ENCODE data around the gene DHDH. TPM values are rescaled to one million over a fixed set of nuclear protein-coding genes. Genes with fewer than 3 reads are reported as not detected.

DHDH gene
- total RNA-seq, 4 donors from 2014 or later = 0.57 TPM; not detected in 3

GRCh38 chr19:48928164-48929025 lies 5.1 kb upstream of the DHDH start:
- Histone ChIP-seq H3K4me3 (no peak overlapping the region), H3K9me3 (no peaks in the 10 kb centered on the region), H3K27ac (replicated peaks in 1 of 4) (no peak overlapping the region), H3K4me1 (peaks cover 7 to 19% (median 17%) of the 10 kb centered on the region in 4 donors), H3K36me3 (peaks cover 0 to 5% (median 0%) of the 10 kb centered on the region in 4 donors), H3K27me3 (peaks cover 0 to 6% (median 0%) of the 10 kb centered on the region in 4 donors)
- no peak for TF ChIP-seq EP300 (IDR thresholded peaks at IDR 0.05)
- TF ChIP-seq POLR2AphosphoS5 (IDR thresholded peaks at IDR 0.05) = no peak
- TF ChIP-seq CTCF (IDR thresholded peaks at IDR 0.05) = no peak
- no peak for TF ChIP-seq POLR2A (IDR thresholded peaks at IDR 0.05; ENCODE audit: low read depth)
- intact Hi-C loops (cut with DNase I) = no loop called here
- 80% methylated on average over 15 of the region's 15 CpGs for WGBS
- no peak for DNase-seq (ENCODE audit: extremely low spot score)

GRCh38 chr19:48934837-48935236 lies 1.3 kb downstream of the DHDH start:
- Histone ChIP-seq H3K4me3 (no peak overlapping the region), H3K36me3 (no peaks in the 10 kb centered on the region), H3K27ac (replicated peaks in 1 of 4) (no peak overlapping the region), H3K27me3 (peaks cover 0 to 6% (median 0%) of the 10 kb centered on the region in 4 donors), H3K4me1 (peaks cover 0 to 16% (median 14%) of the 10 kb centered on the region in 4 donors), H3K9me3 (no peaks in the 10 kb centered on the region)
- WGBS = 83% methylated on average over 19 of the region's 19 CpGs
- intact Hi-C loops (cut with DNase I) = no loop called here
- no peak for TF ChIP-seq POLR2AphosphoS5 (IDR thresholded peaks at IDR 0.05)
- no peak for TF ChIP-seq EP300 (IDR thresholded peaks at IDR 0.05)
- no peak for TF ChIP-seq CTCF (IDR thresholded peaks at IDR 0.05)
- no peak for TF ChIP-seq POLR2A (IDR thresholded peaks at IDR 0.05; ENCODE audit: low read depth)
- no peak for DNase-seq (ENCODE audit: extremely low spot score)

- no peak for TF ChIP-seq POLR2AphosphoS5 (IDR thresholded peaks at IDR 0.05)
- no peak for TF ChIP-seq CTCF (IDR thresholded peaks at IDR 0.05)
- no peak for TF ChIP-seq POLR2A (IDR thresholded peaks at IDR 0.05; ENCODE audit: low read depth)
- no peak for TF ChIP-seq EP300 (IDR thresholded peaks at IDR 0.05)
- Histone ChIP-seq H3K4me3 (no peak overlapping the region), H3K36me3 (no peaks in the 10 kb centered on the region), H3K9me3 (peaks cover 0 to 4% (median 3%) of the 10 kb centered on the region in 4 donors), H3K27ac (replicated peaks in 1 of 4) (no peak overlapping the region), H3K4me1 (peaks cover 0 to 16% (median 14%) of the 10 kb centered on the region in 4 donors), H3K27me3 (peaks cover 0 to 6% (median 0%) of the 10 kb centered on the region in 4 donors)
- intact Hi-C loops (cut with DNase I) = no loop called here
- WGBS = 95% methylated on average over 19 of the region's 25 CpGs
- no peak for DNase-seq (ENCODE audit: extremely low spot score)
Observed at GRCh38 chr19:48935864-48936263, 2.4 kb downstream of the DHDH start.

- no peaks in the 10 kb centered on the region for H3K36me3 ChIP-seq
- WGBS = 87% methylated on average over 7 of the region's 7 CpGs
- peaks cover 0 to 11% (median 9%) of the 10 kb centered on the region in 4 donors for H3K4me1 ChIP-seq
- no peak for TF ChIP-seq CTCF (IDR thresholded peaks at IDR 0.05)
- TF ChIP-seq EP300 (IDR thresholded peaks at IDR 0.05) = no peak
- TF ChIP-seq POLR2AphosphoS5 (IDR thresholded peaks at IDR 0.05) = no peak
- TF ChIP-seq POLR2A (IDR thresholded peaks at IDR 0.05; ENCODE audit: low read depth) = no peak
- H3K27me3 ChIP-seq = no peaks in the 10 kb centered on the region
- peaks cover 0 to 9% (median 6%) of the 10 kb centered on the region in 4 donors for H3K9me3 ChIP-seq
- H3K4me3 ChIP-seq = no peak overlapping the region
- no peak overlapping the region for H3K27ac ChIP-seq (replicated peaks in 1 of 4)
- intact Hi-C loops (cut with DNase I) = no loop called here
- DNase-seq (ENCODE audit: extremely low spot score) = no peak
Observed at GRCh38 chr19:48938256-48938655, 4.8 kb downstream of the DHDH start.

Measured in esophagus muscularis mucosa (tissue), 4 donors.